ENCODE results near the gene CAMK1D.
A peak's percentile ranks its signal among the peaks of the same experiment; 100 is the strongest.
"Not testable (repeated sequence)": the region's sequence is repeated elsewhere in the genome, so short reads cannot be mapped to it uniquely, and the experiment has no call there.

Gene CAMK1D

DNA sequence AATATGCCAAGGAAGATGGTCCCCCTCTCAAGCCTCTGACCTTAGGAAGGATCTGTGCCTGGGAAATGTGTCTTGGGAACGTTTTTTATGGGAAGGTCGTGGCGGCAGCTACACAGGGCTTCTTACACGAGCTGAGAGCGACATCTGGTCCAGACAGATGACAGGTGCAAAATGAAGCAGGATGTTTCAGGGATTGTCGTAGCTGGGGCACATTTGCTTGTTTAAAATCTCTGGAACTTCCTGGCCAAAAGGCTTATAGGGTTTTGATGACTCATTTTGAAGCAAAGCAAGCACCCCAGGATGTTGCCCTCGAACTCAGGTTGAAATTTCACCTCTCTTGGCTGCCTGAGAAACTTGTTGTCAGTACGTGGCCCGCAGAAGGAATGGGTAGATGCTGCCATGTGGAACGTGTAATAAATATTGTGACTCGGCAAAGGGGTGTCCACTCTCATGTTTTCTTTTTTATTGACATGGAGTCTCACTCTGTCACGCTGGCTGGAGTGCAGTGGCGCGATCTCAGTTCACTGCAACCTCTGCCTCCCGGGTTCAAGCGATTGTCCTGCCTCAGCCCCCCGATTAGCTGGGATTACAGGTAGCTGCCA is 117.5 kb downstream of the CAMK1D start:
- DNase-seq (ENCODE audit: low read depth), result no peak

DNA sequence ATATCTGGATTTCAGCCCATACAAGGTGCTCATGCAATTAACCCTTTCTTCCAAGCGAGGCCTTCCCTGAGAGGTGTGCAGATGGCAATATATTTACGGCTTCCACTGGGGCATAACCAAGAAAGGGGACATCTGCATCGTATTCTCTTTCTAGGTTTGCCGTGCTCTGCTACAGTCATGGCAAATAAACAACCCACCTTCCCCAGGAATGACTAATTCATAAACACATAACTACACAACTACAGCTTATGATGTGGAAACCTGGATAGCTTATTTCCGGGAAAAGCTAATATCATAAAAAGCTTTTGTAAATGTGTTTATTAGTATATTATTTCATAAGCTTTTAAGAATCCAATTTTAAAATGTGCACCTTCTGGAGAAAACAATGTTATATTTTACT is 120.0 kb downstream of the CAMK1D start:
- no peak for DNase-seq (ENCODE audit: low read depth)

DNA sequence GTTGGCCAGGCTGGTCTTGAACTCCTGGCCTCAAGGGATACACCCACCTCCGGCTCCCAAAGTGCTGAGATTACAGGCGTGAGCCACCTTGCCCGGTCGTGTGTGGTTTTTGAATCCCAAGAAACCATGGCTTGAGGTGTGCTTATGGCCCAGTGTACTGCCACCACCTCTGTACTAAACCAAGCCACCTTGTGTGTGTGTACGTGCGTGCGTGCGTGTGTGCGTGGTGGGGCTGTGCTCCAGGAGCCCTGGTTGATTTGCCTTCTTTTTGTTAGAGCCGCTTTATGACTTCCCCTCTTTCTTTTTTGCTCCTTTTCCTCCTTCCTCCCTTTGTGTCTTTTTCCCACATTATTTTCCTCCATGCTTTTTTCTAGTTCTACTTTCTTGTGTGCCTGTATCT is 121.4 kb downstream of the CAMK1D start:
- DNase-seq (ENCODE audit: low read depth), result no peak

DNA sequence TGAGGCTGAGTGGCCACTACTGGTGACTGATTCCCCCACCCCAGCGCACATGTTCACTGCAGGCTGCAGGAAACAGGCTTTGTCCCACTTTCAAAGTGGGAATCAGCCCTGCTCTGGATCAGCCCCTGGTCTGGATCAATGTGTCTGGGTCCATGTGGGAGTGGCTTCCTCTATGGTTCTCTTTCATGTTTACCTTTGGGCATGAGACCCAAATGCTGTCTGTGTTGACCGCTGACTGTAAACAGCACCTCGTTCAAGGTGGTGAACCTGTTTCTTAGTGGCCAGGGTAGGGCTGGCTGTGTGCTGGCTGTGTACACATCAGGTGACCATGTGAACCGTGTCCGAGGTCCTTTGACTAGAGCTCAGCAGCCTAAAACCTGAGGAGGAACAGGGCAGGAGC is 121.8 kb downstream of the CAMK1D start:
- DNase-seq (ENCODE audit: low read depth), result no peak

DNA sequence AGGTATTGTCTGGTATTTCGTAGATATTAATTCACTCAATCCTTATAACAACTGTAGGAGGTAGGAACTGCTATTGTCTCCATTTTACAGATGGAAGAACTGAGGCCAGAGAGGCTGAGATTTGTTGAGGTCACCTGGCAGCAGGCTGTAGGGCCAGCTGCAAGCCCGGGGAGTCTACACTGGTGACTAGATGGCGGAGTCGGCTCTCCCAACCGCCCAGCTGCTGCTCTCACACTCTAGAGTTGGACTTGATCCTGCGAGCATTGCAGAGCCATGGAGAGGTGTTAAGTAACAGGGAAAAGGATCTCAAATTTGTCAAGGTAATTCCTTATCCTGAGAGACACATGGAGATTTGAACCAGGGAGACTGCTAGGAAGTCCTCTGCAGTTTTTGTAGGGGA is 124.1 kb downstream of the CAMK1D start:
- DNase-seq (ENCODE audit: low read depth), result no peak

DNA sequence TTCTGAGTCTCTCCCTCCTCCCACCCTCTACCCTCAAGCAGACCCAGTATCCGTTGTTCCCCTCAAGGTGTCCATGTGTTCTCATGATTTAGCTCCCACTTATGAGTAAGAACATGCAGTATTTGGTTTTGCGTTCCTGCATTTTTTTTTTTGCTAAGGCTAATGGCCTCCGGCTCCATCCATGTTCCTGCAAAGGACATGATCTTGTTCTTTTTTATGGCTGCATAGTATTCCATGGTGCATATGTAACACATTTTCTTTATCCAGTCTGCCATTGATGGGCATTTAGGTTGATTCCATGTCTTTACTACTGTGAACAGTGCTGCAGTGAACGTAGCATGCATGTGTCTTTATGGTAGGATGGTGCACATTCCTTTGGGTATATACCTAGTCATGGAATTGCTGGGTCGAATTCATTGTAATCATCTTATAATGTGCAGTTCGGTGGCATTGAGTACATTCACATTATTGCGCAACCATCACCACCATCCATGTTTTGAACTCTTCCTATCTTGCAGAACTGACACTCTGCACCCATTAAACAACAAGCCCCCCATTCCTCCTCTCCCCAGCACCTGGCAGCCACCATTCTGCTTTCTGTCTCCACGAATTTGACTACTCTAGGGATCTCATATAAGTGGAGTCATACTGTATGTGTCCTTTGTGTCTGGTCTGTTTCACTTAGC is 125.5 kb downstream of the CAMK1D start:
- no peak for DNase-seq (ENCODE audit: low read depth)

DNA sequence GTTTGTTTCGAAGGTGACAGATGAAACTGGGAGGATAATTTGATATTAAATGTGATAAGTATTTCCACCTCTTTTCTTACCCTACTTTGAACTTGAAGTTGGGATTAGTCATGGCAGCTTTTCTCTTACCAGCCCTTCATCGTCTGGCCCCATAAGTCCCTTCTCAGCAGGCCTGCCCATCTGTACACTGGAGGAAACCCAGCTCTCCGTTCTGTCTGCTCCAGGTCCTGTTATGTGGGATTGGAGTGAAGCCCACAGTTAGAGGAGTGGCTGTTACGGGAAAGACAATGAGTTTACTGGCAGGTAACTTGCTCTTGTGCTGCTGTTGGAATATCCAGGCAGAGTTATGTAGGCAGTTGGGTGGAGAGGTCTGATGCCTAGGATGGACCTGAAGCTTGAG is 127.3 kb downstream of the CAMK1D start:
- no peak for DNase-seq (ENCODE audit: low read depth)

DNA sequence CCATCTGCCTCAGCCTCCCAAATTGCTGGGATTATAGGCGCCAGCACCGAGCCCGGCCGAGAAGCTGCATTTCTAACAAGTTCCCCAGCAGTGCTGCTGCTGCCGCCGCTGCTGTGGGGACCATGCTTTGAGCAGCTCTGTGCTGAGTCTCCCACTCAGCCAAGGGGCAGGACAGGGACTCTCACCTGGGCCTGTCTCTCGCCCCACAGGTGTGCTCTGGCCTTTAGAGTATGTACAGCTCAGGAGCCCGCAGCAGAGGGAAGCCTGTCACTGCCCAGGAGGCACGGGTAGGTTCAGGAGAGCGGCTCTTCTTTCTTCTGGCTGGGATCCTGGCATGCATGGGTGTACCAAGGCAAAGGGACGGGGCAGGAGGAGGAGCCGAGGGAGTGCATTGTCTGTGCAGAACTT is 130.1 kb downstream of the CAMK1D start:
- no peak for DNase-seq (ENCODE audit: low read depth)

DNA sequence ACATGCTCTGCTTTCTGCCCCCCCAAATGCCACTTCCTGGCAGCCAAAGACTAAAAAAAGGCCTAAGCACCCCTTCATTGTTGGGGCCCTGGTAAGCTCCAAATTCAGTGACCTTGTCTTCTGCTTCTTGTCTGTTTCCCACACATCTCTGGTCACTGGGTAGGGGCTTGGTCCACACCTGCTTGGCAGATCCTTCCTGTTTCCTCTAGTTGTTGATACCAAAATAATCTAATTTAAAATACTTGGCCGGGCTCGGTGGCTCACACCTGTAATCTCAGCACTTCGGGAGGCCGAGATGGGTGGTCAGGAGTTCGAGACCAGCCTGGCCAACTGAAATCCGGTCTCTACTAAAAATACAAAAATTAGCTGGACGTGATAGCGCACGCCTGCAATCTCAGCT is 130.6 kb downstream of the CAMK1D start:
- no peak for DNase-seq (ENCODE audit: low read depth)

DNA sequence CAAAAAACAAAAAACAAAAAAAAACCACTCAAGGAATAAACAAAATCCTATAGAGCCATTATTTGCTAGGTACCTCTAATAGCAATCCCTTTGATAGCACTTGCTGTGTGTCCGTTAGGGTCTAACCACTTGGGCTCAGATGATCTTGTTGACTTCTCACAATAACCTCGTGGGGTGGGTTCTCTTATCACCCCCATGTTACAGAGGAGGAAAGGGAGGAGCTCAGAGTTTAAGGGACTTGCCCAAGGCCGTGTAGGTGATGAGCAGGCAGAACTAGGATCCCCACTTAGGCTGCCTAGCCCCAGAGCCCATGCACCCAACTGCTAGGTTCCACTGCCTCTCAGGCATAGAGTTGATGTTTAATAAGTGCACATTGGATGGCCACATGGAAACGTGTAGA is 131.1 kb downstream of the CAMK1D start:
- DNase-seq (ENCODE audit: low read depth), result no peak

DNA sequence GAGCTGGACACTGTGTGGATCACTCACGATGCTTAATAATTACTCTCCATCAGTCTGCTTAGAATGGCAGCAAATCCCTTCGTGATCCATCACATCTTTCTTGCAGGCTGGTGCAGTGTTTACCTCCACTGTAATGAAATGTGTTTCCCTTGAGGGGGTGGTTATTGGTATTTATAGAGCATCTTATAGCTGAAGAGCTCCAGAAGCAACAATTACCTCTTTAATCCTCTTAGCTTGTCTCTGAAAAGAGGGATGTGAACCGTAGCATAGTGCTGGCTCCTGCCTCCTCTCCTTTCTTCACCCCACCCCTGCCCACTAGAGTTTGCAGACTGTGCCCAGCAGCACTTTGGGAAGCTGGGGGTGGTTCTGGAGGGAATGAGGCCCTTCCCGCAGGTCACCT is 132.6 kb downstream of the CAMK1D start:
- DNase-seq (ENCODE audit: low read depth), result no peak

DNA sequence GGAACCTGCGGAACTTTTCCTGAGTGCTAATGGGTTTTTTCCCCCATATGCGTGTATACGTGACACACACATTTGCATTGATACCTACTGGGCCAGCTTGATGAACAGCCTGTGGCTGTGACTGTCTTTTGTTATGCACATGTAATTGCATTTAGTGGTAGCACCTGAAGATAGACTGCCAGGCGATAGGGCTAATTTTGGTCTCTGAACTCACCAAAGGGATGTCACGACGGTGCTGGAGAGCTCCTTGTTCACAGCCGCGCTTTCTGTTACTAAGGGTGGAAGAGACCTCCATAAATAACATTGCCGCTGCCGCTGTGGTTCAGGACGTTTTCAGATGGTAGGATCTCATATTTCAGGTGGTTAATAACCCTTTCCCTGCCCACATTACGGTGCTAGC is 133.2 kb downstream of the CAMK1D start:
- no peak for DNase-seq (ENCODE audit: low read depth)

DNA sequence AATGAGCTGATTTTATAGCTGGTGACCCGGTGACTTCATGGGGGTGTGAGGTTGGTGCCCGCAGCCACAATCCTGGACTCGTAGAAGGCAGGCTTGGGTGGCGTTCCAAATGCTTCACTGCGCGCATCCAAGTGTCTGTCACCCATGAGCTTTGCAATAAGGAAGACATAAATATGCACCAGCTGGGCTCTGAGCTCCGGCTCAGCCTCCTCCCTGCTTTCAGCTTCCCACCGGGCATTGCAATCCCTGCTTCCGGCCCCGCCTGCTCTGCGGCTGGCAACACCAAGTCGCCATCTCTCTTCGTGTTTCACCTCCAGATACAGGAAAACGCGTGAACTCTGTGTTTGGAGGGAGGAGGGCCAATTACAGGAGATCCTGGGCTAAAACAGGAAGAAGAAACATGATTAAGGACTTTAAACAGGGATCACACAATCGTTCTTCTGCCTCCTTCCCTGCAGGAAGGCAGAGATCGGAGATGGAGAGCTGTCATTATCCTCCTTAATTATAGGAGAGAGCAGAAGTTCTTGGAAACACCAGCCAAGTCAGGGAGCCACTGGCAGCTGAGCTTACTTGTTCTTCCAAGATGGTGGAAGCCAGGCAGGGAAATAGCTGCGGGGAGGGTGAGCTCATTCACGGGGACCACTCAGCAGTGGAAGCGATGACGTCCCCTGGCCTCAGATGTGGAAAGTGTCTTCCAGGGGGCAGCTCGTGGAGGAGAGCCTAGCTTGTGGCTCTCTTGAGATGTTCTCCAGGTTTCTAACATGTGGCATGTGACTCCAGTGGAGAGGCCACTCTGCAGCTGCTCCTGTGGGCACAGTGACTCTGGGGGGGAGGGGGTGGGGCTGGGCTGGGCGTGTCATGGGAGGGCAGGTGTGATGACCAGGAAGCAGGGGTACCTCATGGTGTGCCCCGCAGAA is 134.9 kb downstream of the CAMK1D start:
- DNase-seq (ENCODE audit: low read depth), result no peak

DNA sequence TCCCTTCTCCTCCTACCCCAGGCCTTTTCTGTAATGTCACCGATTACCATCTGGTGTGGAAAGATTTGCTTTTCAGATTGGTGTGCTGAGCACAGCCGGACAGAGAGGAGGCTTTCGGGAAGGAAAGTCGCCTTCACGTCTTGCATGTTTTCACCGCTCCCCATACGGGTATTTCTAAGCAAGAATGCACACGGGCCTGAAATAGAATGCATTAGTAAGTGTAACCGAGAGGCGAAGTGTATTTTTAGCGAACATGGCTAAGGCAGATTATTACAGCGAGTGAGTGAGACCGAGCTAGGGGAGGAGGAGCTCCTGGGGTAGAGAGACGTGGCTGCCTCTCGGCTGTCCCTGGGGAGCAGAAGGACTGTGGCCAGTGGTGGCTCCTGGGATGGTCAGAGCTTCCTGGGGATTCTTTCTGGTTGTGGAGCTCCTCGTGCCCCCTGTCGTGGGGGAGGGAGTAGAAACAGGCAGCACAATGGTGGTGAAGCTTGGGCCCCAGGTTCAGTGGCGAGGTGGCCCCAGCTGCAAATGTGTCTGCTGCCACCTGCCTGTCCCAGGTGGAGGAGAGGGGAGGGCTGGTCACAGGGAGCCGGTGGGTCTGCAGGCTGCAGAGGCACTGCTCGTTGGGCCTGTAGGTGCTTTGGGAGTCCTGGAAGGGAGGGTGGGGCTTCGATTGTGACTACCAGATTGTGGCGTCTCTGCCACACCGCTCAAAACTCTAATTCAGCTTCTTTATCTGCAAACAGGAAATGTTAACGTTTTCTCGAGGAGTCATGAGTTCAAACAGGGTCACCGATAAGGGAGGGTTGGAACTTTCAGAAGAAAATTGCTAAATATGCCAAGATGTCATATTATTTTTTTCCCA is 135.8 kb downstream of the CAMK1D start:
- DNase-seq (ENCODE audit: low read depth), result peak; percentile 11

DNA sequence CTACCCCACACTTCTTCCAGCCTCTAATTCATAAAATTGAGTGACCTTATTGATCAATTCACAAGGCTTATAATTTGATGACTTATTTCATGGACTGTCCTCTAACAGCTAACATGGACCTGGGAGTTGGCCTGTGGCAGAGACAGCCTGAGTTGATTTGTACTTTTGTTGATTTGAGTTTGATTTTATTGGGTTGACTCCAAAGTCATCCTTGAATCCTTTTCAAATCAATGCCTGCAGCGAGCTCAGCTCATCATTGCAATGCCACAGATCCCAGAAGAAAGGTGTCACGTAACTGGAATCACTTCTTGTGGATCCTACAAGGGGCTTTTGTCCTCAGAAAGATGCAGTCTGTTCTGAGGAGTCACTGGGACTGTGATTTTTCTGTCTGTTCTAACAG is 138.0 kb downstream of the CAMK1D start:
- no peak for DNase-seq (ENCODE audit: low read depth)

DNA sequence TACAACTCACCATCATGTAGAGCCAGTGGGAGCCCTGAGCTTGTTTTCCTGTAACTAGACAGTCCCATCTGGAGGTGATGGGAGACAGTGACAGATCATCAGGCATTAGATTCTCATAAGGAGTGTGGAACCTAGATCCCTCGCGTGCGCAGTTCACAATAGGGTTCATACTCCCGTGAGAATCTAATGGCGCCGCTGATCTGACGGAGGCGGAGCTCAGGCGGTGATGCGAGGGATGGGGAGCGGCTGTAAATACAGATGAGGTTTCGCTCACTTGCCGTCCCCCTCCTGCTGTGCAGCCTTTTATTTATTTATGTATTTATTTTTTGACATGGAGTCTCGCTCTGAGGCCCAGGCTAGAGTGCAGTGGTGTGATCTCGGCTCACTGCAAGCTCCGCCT is 139.3 kb downstream of the CAMK1D start:
- DNase-seq (ENCODE audit: low read depth), result no peak

DNA sequence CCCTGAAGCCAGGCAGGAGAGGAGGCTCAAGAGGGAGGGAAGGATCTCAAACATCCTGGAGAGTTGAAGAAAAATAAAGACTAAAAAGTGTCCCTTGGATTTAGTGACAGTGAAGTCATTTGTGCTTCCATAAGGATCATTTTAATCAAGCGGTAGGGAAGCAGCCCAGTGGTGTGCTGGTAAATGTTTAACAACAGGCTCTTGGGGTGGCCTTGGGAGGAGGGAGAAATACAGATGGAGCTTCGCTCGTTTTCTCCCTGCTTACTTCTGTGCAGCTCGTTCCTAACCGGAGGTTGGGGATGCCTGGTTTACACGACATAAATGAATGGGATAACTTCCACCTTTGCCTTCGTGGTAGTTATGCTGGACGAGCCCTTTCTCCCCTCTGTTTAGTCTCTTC is 140.0 kb downstream of the CAMK1D start:
- DNase-seq (ENCODE audit: low read depth), result no peak

DNA sequence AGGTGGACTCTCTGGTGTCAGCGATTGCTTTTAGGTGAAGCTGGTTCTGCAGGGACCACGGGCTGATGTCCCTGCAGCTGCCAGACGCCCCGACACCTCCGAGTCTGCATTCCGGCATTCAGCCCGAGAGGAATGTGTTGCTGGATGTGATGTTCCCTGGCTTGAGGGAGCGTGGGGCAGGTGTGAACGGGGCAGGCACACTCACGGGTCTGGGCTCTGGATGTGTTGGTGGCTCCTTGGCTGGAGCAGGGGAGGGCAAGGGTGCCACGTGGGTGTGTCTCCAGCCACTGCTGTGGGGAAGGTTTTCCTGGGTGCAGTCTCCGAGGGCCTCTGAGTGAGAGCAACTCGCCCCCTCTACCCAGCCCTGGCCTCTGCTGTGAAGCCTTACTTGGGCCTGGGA is 140.5 kb downstream of the CAMK1D start:
- no peak for DNase-seq (ENCODE audit: low read depth)

DNA sequence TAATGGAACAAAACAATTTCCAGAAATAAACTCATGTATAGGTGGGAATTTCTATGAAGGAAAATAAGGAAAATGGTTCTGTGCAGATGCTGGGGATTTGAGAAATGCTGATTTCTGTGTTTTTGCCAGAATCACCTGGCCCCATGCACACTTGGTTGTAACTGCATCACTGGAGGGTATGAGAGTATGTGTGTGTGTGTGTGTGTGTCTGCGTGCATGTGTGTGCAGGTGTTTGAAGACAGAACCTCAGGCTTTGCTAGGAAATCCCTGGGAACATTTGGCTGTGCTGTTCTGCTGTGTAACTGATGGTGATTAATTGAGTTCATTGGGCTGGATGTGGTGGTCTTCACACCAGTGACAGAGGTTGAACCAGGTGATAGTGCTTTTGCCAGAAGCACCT is 141.6 kb downstream of the CAMK1D start:
- DNase-seq (ENCODE audit: low read depth), result no peak

DNA sequence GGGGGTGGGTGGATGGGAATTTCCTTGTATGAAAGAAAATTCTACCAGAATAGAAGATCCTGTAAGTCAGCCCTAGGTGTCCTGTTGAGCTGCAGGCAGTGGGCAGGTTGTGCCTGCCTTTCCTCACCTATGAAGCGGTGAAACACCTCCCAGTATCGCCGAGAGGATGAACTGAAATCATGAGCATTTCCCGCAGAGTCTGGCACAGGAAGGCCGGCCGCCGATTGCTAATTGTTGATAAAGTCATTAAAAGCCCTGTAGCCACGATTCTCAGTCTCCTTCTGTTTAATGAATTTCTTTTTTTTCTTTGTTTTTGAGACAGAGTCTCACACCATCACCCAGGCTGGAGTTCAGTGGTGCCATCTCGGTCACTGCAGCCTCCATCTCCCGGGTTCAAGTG is 142.1 kb downstream of the CAMK1D start:
- no peak for DNase-seq (ENCODE audit: low read depth)

DNA sequence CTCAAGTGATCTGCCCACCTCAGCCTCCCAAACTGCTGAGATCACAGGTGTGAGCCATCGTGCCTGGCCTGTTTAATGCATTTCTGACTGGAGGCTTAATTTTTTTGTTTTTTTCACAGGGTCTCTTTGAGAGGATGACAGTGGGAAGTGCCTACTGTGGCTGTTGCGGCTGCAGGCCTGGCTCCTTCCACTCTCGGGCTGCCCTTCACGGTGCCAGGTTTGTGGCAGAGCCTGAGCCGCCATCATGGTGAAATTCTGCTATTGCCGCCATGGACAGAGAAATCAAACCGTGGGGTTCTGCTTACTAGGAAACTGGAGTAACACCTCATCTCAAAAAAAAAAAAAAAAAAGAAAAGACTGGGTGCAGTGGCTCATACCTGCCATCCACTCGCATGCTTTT is 142.7 kb downstream of the CAMK1D start:
- DNase-seq (ENCODE audit: low read depth), result no peak

DNA sequence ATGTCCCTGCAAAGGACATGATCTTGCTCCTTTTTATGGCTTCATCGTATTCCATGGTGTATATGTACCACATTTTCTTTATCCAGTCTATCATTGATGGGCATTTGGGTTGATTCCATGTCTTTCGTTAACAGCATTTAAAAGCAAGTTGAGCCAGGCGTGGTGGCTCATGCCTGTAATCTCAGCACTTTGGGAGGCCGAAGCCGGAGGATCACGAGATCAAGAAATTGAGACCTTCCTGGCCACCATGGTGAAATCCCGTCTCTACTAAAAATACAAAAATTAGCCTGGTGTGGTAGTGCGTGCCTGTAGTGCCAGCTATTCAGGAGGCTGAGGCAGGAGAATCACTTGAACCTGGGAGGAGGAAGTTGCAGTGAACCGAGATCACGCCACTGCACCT is 147.7 kb downstream of the CAMK1D start:
- not testable (repeated sequence) for DNase-seq (ENCODE audit: low read depth)

Data from T follicular helper cell (primary cell).